Right atrium auricular region (tissue), 2 donors: ENCODE data around the gene CLDN34. TPM values are rescaled to one million over a fixed set of nuclear protein-coding genes. Genes with fewer than 3 reads are reported as not detected.

Experiments
- DNase-seq: peaks from one replicate; pipeline ENCODE4 v3.0.0-alpha.2; 2019; ENCODE audit warnings: low spot score
- H3K27ac ChIP-seq, 2 donors: fragments of 200-600 bp; sonication (generic); 1 replicate in 1 of 2; 2 replicates in 1 of 2; pipeline ENCODE4 v1.5.1; 2016 to 2019
- H3K27me3 ChIP-seq, 2 donors: fragments of 200-600 bp; sonication (generic); one replicate each; pipeline versions ENCODE4 v1.5.1 to v1.6.0; 2017 to 2019
- H3K36me3 ChIP-seq: fragments of 200-600 bp; sonication (generic); one replicate; pipeline ENCODE4 v1.5.1; 2016
- H3K4me1 ChIP-seq, 2 donors: fragments of 200-600 bp; sonication (generic); one replicate each; pipeline versions ENCODE4 v1.5.1 to v1.6.0; 2017 to 2019
- H3K4me3 ChIP-seq, 2 donors: fragments of 200-600 bp; sonication (generic); 1 replicate in 1 of 2; 2 replicates in 1 of 2; pipeline ENCODE4 v1.5.1; 2017 to 2019; ENCODE audit warnings: mild to moderate bottlenecking in 1 of 2, moderate library complexity in 1 of 2
- H3K9me3 ChIP-seq, 2 donors: fragments of 200-600 bp; sonication (generic); one replicate each; pipeline ENCODE4 v1.5.1; 2019
- total RNA-seq, 2 donors: library from RNA; depleted of rRNA; stranded (reverse); fragments of >200 nt; gene quantifications; one replicate each; pipeline ENCODE4 v1.1.0, GENCODE V29; 2016
- TF ChIP-seq, protein P1 (sequence below), 2 donors: fragments of 200-600 bp; sonication (generic); IDR thresholded peaks; one replicate each; pipeline ENCODE4 v1.5.1; 2019; ENCODE audit warnings: antibody characterized with exemption in 2 of 2

CLDN34 gene, protein sequence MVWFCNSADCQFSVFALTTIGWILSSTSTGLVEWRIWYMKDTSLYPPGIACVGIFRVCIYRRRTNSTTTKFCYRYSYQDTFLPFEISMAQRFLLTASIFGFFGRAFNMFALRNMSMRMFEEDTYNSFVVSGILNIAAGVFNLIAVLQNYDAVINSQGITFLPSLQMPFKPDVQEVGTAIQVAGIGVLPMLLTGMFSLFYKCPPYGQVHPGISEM
- not detected for total RNA-seq

DNA sequence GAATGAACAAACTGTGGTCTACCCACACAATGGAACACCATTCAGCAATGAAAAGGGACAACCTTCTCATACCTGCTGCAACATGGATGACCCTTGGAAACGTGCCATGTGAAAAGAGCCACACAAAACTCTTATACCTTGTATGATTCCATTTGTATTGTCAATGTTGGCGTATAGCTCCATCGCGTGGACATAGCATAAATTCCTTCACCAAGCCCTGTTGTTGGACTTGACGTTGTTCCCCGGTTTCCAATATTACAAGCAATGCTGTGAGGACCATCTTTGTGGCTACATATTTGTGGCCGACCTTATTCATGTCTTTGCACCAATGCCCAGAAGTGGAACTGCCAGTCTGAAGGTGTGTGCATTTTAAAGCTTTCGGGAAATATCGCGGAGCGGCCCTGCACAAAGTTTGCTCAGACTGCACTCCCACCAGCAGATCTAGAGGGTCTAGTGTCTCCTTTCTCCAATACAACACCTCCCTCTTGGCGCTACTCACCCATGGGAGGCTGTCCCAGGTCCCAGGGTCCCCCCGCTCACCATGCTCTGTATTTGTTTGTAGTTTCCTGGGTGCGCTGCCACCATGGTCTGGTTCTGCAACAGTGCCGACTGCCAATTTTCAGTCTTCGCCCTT lies at the start of gene CLDN34:
CLDN34 (plus strand) TSS at position 584 of the 634 bp plus-strand sequence; CDS start at position 584, 0 bp downstream.
- TF ChIP-seq, protein P1, sequence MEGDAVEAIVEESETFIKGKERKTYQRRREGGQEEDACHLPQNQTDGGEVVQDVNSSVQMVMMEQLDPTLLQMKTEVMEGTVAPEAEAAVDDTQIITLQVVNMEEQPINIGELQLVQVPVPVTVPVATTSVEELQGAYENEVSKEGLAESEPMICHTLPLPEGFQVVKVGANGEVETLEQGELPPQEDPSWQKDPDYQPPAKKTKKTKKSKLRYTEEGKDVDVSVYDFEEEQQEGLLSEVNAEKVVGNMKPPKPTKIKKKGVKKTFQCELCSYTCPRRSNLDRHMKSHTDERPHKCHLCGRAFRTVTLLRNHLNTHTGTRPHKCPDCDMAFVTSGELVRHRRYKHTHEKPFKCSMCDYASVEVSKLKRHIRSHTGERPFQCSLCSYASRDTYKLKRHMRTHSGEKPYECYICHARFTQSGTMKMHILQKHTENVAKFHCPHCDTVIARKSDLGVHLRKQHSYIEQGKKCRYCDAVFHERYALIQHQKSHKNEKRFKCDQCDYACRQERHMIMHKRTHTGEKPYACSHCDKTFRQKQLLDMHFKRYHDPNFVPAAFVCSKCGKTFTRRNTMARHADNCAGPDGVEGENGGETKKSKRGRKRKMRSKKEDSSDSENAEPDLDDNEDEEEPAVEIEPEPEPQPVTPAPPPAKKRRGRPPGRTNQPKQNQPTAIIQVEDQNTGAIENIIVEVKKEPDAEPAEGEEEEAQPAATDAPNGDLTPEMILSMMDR (IDR thresholded peaks at IDR 0.05) = no peak
- no peak for DNase-seq

DNA sequence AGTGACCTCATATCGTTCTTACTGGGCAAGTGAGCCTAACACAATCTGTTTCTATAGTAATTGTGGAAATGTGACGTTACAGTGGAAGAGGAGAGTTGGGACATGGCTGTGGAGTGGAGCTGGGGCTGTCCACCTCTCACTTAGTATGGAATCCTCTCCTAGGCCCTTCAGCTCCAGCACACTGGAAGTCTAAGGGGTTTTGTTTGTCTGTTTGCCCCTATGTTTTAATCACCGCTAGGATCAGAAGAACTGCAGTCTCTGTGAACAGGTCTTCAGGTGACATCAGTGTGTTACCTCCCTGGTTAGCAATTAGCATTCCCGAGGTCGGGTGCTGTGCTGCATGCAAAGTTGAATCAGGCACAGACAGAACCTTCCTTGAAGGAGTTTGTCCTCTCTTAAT lies 49.3 kb upstream of the CLDN34 start:
- Histone ChIP-seq H3K4me3 (no peak overlapping the region), H3K9me3 (no peaks in the 10 kb centered on the region), H3K36me3 (no peaks in the 10 kb centered on the region), H3K27ac (no peak overlapping the region), H3K27me3 (no peaks in the 10 kb centered on the region), H3K4me1 (no peaks in the 10 kb centered on the region)
- TF ChIP-seq, protein P1 (IDR thresholded peaks at IDR 0.05) = no peak
- DNase-seq = no peak

More for the DNA sequence above, at the start of gene CLDN34:
- H3K27me3 ChIP-seq = no peaks in the 10 kb centered on the region
- no peak within 1 kb of the TSS for H3K4me3 ChIP-seq
- no peaks in the 10 kb centered on the region for H3K4me1 ChIP-seq
- no peaks in the 10 kb centered on the region for H3K9me3 ChIP-seq
- H3K27ac ChIP-seq = no peak within 1 kb of the TSS
- H3K36me3 ChIP-seq = no peaks in the 10 kb centered on the region

DNA sequence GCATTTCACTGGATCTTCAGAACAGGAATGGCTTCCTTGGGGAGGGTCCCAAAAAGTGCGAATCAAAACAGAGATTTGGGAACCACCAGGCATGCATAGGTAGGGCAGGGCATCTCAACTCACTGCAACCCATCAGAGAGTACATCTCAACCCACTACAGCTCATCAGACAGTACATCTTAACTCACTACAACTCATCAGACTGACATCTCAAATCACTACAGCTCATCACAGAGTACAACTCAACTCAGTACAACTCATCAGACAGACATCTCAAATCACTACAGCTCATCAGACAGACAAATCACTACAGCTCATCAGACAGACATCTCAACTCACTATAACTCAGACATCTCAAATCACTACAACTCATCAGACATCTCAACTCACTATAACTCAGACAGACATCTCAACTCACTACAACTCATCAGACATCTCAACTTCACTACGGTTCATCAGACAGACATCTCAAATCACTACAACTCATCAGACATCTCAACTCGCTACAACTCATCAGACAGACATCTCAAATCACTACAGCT lies 47.5 kb upstream of the CLDN34 start:
- TF ChIP-seq, protein P1 (IDR thresholded peaks at IDR 0.05) = no peak
- Histone ChIP-seq H3K27me3 (no peaks in the 10 kb centered on the region), H3K9me3 (no peaks in the 10 kb centered on the region), H3K4me3 (no peak overlapping the region), H3K27ac (no peak overlapping the region), H3K4me1 (no peaks in the 10 kb centered on the region), H3K36me3 (no peaks in the 10 kb centered on the region)
- no peak for DNase-seq

DNA sequence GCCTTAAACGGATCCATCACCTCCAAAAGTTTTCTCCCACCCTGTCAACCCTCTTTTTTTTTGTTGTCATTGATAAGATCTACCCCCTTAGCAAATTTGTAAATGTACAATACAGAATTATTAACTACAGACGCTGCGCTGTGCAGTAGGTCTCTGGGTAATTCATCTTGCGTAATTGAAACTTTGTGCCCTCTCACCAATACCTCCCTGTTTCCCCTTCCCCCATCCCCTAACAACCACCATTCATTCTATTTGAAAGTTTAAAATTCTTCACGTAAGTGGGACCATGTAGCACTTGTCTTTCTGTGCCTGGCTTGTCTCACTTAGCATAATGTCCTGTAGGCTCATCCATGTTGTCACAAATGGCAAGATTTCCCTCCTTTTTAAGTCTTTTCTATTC lies 45.8 kb upstream of the CLDN34 start:
- Histone ChIP-seq H3K36me3 (no peaks in the 10 kb centered on the region), H3K4me1 (no peaks in the 10 kb centered on the region), H3K9me3 (no peaks in the 10 kb centered on the region), H3K27ac (no peak overlapping the region), H3K4me3 (no peak overlapping the region), H3K27me3 (no peaks in the 10 kb centered on the region)
- TF ChIP-seq, protein P1 (IDR thresholded peaks at IDR 0.05) = no peak
- DNase-seq = no peak

DNA sequence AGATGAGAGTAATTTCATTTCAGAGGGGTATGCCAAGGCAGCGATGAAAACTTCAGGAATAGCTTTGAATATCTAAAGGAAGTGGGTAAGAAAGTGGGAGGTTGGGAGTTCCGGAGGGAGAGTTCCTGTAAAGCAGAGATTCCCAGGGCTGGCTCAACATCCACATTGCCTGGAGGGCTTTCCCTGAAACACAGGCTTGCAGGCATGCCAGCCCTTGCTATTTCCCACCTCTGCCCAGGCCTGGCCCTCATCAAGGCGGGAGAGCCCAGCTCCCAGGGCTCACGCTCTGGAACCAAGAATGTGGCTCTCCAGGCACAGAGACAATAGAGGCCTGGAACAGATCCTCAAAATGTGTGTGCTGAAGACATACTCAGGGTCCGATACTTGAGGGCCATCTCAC lies 43.8 kb upstream of the CLDN34 start:
- TF ChIP-seq, protein P1 (IDR thresholded peaks at IDR 0.05) = no peak
- H3K27me3 ChIP-seq = no peaks in the 10 kb centered on the region

More for the DNA sequence above, 43.8 kb upstream of the CLDN34 start:
- Histone ChIP-seq H3K36me3 (no peaks in the 10 kb centered on the region), H3K27ac (no peak overlapping the region), H3K4me3 (no peak overlapping the region), H3K9me3 (no peaks in the 10 kb centered on the region), H3K4me1 (no peaks in the 10 kb centered on the region)
- no peak for DNase-seq
